Activated CD8-positive, alpha-beta memory T cell treated with anti-CD3 and anti-CD28 coated beads, Interleukin-2, amount 50 U/mL, for 48 hours (primary cell): ENCODE data around the gene CACNA1I.

Source experiments
- DNase-seq: peaks from one replicate; pipeline ENCODE4 v3.0.0-alpha.2; 2020

Gene CACNA1I

GRCh38 chr22:39600491-39601179 lies 30.1 kb downstream of the CACNA1I start:
- DNase-seq = no peak

GRCh38 chr22:39601180-39601535 lies 30.6 kb downstream of the CACNA1I start:
- no peak for DNase-seq

GRCh38 chr22:39603345-39603744 lies 32.8 kb downstream of the CACNA1I start:
- DNase-seq = no peak

- no peak for DNase-seq
Measured at GRCh38 chr22:39610246-39610645, 39.7 kb downstream of the CACNA1I start.

GRCh38 chr22:39610766-39611165 lies 40.2 kb downstream of the CACNA1I start:
- no peak for DNase-seq

GRCh38 chr22:39611360-39611759 lies 40.8 kb downstream of the CACNA1I start:
- DNase-seq = no peak

GRCh38 chr22:39612811-39613548 lies 42.4 kb downstream of the CACNA1I start:
- no peak for DNase-seq

GRCh38 chr22:39613549-39613921 lies 43.0 kb downstream of the CACNA1I start:
- DNase-seq = no peak

- no peak for DNase-seq
Measured at GRCh38 chr22:39614442-39614841, 43.9 kb downstream of the CACNA1I start.

- no peak for DNase-seq
Measured at GRCh38 chr22:39616051-39616450, 45.5 kb downstream of the CACNA1I start.

- DNase-seq = no peak
Measured at GRCh38 chr22:39616781-39617180, 46.2 kb downstream of the CACNA1I start.

- no peak for DNase-seq
Measured at GRCh38 chr22:39617342-39617741, 46.8 kb downstream of the CACNA1I start.

- DNase-seq = no peak
Measured at GRCh38 chr22:39617970-39618757, 47.6 kb downstream of the CACNA1I start.

- no peak for DNase-seq
Measured at GRCh38 chr22:39618996-39619530, 48.5 kb downstream of the CACNA1I start.

GRCh38 chr22:39620924-39621690 lies 50.6 kb downstream of the CACNA1I start:
- no peak for DNase-seq

- DNase-seq = no peak
Measured at GRCh38 chr22:39621826-39622225, 51.3 kb downstream of the CACNA1I start.

- DNase-seq = peak; percentile 92
Measured at GRCh38 chr22:39622881-39623367, 52.4 kb downstream of the CACNA1I start.

- DNase-seq = no peak
Measured at GRCh38 chr22:39623603-39624500, 53.3 kb downstream of the CACNA1I start.

GRCh38 chr22:39624501-39624821 lies 53.9 kb downstream of the CACNA1I start:
- no peak for DNase-seq

GRCh38 chr22:39625569-39626537 lies 55.3 kb downstream of the CACNA1I start:
- no peak for DNase-seq
